HG03159 (cell line): ENCODE results near the gene NCSTN.

Experiments
- ATAC-seq: cut with Tn5 transposase; IDR thresholded peaks from one replicate; pipeline ENCODE4 v1.9.1; 2021; ENCODE audit warnings: mild to moderate bottlenecking, moderate library complexity; ENCODE audit not compliant: unreplicated experiment

The NCSTN gene

DNA sequence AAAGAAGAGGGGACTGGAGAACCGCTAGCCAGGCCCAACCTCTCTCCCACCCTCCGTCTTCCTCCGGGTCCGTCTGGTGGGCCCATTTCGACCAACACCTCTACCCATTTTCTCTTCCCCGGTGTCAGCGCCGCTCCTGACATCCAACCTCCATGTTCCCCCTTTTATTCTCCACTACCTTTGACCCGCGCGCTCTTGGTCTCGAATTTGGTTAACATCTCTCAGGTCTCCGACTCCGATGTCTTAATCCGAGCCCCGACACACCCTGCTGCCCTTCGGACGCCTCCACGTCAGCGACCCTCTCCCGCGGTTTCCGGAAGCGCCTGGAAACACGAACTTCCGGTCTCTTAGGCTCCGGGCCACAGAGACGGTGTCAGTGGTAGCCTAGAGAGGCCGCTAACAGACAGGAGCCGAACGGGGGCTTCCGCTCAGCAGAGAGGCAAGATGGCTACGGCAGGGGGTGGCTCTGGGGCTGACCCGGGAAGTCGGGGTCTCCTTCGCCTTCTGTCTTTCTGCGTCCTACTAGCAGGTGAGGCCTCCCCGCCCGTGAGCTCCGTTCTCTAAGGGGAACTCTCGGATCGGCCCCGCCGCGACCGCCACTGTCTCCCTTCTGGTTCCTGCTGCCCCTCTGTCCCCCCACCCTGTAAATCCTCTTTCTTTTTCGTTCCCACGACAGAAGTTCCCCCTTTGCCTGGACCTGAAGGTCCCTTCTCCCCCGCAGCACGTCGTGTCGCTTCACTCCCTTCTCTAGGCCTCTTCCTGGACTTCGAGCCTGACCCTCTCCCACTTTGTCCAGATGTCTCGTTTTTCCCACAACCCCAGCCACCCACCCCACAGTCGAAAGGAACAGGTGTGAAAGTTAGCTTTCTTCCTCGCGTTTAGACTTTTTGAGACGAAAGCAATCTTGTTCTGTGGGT lies at the start of gene NCSTN, which contains the start of gene COPA:
NCSTN (plus strand) TSS at position 431 of the 917 bp plus-strand sequence; CDS start at position 445, 14 bp downstream.
COPA (minus strand) TSS at position 298 of the 917 bp plus-strand sequence; CDS start at position 218, 80 bp downstream.
- ATAC-seq = peak; percentile 95

- ATAC-seq = no peak
Observed at GRCh38 chr1:160296036-160296435, 47.1 kb upstream of the NCSTN start.

- ATAC-seq = no peak
Observed at GRCh38 chr1:160300173-160300572, 43.0 kb upstream of the NCSTN start.

DNA sequence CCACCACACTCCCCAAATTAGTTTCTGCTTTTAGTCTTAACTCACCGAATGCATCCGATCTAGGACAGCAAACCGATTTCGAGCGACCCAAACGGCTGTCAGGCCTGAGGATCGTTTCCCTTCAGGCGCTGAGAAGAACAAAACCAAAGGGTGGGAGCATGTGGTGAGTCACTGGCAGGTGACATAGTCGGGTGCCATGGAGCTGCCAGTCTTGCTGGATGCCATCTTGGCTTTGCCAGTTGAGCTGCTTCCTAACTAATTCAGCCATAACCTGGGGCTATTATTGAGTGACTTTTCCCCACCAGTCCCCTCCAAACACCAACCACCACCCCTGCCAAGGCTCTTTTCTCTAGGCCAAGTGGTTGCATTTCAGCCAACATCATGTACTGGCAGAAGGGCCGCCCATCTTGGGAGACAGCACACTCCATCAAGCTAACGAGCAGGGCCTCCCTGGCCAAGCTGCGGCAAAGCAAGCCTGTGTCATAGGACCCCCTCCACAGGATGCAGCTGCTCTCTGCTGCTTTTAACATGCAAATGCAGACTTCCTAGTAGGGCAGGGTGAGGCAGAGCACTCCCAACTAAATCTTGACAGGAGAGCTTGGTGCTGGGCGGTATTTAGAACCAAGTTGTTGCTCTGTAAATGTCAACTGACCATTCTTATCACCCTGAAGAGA lies 35.9 kb upstream of the NCSTN start:
- no peak for ATAC-seq

GRCh38 chr1:160308451-160309184 lies 34.6 kb upstream of the NCSTN start:
- no peak for ATAC-seq

GRCh38 chr1:160309185-160309557 lies 34.0 kb upstream of the NCSTN start:
- no peak for ATAC-seq

- ATAC-seq = no peak
Observed at GRCh38 chr1:160309571-160309970, 33.6 kb upstream of the NCSTN start.

GRCh38 chr1:160315359-160315758 lies 27.8 kb upstream of the NCSTN start:
- ATAC-seq = no peak

- ATAC-seq = no peak
Observed at GRCh38 chr1:160322831-160323230, 20.4 kb upstream of the NCSTN start.

DNA sequence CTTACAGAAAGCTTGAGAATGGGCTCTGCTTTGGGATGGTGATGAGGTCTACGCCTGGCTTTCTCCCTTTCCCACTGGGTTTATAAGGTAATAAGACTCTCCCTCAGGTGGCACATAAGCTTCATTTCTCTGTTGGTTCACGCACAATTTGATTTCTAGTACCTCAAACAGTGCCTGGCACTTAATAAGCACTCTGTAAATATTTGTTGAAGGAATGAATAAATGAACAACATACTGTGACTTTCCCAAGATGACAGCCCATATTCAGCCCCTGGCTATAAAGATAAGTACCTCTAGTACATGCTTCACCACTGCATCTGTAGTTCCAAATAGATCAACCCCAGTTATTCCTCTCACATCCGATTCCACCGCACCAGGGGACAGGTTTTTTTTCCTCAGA lies 17.9 kb upstream of the NCSTN start:
- ATAC-seq = no peak

DNA sequence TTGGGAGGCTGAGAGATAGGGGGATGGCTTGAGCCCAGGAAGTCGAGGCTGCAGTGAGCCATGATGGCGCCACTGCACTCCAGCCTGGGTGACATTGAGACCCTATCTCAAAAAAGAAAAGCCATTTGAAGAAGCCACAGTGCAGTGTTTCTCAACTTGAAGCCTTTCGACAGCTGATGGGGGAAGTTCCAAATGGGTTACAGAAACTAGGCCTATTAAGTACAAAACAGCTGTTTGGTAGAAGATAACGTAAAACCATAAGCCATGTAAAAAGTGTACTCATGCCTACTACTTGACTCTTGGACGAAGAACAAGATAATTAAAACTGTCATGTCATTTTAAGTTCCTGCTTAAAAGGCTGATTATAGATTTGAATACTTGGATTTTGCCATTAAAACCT lies 16.8 kb upstream of the NCSTN start:
- no peak for ATAC-seq

DNA sequence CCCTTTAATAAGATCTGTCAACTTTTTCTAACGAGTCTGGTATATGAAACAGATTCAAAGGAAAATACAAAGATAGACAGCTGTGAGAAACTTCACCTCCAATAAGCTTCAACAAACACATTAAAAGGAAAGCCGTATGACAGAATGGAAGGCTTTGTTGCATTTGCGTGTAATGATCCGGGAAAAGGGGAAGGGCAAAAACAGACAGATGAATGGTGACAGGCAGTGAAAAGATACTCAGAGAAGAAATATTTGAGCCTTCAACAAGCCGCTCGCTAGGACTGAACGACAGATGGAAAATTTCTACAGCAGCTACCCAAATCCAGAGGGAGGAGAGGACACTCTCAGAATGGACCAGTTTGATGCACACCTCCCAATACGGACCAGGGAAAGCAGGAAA lies 15.0 kb upstream of the NCSTN start:
- no peak for ATAC-seq

GRCh38 chr1:160330119-160330518 lies 13.1 kb upstream of the NCSTN start:
- no peak for ATAC-seq

- ATAC-seq = no peak
Observed at GRCh38 chr1:160332516-160332915, 10.7 kb upstream of the NCSTN start.

GRCh38 chr1:160338580-160338979 lies 4.6 kb upstream of the NCSTN start:
- ATAC-seq = no peak

GRCh38 chr1:160340146-160340545 lies 3.0 kb upstream of the NCSTN start:
- ATAC-seq = no peak

DNA sequence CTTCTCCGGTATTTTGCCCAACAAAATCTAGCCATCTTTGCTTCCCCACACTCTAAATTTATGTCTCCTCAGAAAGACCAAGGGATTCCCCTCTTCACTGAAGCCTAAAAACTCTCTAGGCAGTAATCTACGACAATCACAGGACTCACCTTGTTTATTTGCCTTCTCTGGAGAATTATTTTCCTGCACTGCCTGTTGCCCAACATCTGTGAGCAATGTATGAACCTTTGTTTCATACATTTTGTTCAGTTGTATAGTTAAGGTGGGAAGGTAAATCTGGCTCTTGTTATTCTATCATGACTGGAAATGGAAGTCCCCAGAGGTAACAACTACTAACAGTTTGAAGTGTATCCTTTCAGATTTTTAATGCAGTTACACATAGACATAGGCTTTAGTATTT lies 2.3 kb upstream of the NCSTN start:
- no peak for ATAC-seq

- ATAC-seq = no peak
Observed at GRCh38 chr1:160342526-160342925, 657 bp upstream of the NCSTN start.

- no peak for ATAC-seq
Observed at GRCh38 chr1:160344241-160344640, 1.1 kb downstream of the NCSTN start.

DNA sequence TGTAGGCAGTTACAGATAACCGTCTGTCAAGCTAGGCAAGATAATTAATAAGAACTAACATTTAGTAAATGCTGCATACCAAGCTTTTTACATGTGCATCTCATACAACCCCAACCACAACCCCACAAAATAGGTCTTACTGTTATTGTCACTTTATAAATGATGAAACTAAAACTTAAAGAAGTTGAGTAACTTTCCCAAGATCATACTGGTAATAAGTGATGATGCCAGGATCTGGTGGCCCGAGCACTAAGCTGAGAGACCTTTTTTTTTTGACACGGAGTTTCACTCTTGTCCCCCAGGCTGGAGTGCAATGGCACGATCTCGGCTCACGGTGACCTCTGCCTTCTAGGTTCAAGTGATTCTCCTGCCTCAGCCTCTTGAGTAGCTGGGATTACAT lies 1.8 kb downstream of the NCSTN start:
- no peak for ATAC-seq

DNA sequence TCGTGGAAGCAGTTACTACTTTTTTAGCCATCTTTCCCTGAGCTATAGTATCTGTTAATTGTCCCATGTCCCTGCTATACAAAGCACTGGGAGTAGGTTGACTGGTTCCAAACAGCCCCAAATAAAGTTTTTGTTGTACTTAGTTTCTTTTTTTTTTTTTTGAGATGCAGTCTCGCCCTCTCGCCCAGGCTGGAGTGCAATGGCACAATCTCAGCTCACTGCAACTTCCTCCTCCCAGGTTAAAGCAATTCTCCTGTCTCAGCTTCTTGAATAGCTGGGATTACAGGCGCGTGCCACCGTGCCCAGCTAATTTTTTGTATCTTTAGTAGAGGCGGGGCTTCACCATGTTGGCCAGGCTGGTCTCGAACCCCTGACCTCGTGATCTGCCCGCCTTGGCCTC lies 3.3 kb downstream of the NCSTN start:
- no peak for ATAC-seq
